Brain microvascular endothelial cell (primary cell): ENCODE measurements around the gene ANXA8L1.
"Not testable (repeated sequence)": the region's sequence is repeated elsewhere in the genome, so short reads cannot be mapped to it uniquely, and the experiment has no call there.

Source experiments
- DNase-seq: peaks from one replicate; pipeline ENCODE4 v3.0.0-alpha.2; 2020
- H3K27ac ChIP-seq: fragments of 250-450 bp; sonication (Bioruptor Pico); 2 replicates; pipeline ENCODE4 v1.5.1; 2020; ENCODE audit warnings: mild to moderate bottlenecking, moderate library complexity
- H3K27me3 ChIP-seq: fragments of 250-450 bp; sonication (Bioruptor Pico); replicated peaks from 2 replicates; pipeline ENCODE4 v1.5.1; 2020; ENCODE audit warnings: mild to moderate bottlenecking
- H3K36me3 ChIP-seq: fragments of 250-450 bp; sonication (Bioruptor Pico); replicated peaks from 2 replicates; pipeline ENCODE4 v1.5.1; 2020; ENCODE audit warnings: mild to moderate bottlenecking
- H3K4me3 ChIP-seq: 2 replicates; pipeline ENCODE4 v1.5.1; 2011; ENCODE audit warnings: low read depth, mild to moderate bottlenecking, control low read depth, low read length, moderate library complexity
- in situ Hi-C: cut with HindIII; loops from 2 replicates; pipeline ENCODE4 v1.10.0; 2017; ENCODE audit warnings: low sequenced_read_pairs, low pct_ligation_motif_present

The ANXA8L1 gene

DNA sequence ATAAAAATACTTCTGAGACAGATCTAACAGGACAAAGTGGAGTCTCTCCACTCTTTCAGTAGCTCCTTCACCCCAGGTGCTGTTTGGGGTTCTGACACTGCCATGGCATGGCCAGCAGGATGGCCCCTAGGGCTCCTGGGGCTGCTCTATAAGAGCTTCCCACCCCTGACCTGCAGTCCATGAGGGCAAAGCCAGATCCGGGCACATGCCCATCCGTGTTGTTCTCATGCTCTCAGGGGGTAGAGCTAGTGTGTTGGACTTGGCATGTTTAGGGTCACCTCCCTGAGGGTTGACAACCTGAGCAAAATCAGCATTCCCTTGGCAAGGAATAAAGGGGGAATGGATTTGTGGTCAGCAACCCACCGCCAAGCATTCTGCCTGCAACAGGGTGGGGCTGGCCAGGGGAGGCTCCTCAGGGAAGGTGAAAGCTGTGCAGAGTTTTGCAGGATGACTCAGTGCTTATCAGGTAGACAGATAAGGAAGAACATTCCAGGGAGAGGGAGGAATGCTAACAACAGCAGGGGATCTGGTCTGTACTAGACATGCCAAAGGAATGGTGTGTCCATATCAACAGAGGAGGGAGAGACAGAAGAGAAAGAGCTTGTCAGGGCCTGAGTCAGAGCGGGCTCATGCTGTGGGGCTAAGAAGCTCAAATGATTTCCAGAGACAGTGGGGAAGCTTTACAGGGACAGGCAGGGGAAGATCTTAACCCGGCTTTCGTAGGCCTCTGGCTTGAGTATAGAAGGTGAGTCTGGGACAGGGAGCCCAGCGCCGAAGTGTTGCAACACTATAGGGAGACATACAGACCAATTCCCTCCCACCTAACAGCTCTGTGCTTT lies 21.1 kb downstream of the ANXA8L1 start:
- H3K4me3 ChIP-seq, H3K27me3 ChIP-seq, in situ Hi-C loops, H3K36me3 ChIP-seq: not testable (repeated sequence)
- peak overlapping the region; percentile 55 for H3K27ac ChIP-seq
- peak; percentile 74 for DNase-seq

DNA sequence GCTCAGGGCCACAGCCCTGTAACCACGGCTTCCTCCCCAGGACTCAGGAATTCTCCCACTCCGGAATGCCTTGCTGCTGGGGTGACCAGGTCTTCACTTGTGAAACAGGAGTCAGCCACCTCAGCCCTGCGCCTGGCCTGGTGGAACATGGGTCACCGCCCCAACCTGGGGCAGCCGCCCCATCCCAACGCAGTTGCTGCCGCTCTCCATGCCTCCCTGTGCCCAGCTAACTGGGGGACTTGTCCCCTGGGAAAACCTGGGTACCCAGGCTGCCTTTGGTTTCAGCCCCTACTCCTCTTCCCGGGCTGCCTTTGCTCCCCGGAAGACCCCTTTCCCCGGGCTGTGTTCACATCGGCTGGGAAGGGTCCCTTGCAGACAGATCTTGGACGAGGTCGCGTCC lies 22.2 kb downstream of the ANXA8L1 start:
- peak overlapping the region; percentile 67 for H3K27ac ChIP-seq
- DNase-seq, H3K27me3 ChIP-seq, H3K4me3 ChIP-seq, in situ Hi-C loops, H3K36me3 ChIP-seq: not testable (repeated sequence)

DNA sequence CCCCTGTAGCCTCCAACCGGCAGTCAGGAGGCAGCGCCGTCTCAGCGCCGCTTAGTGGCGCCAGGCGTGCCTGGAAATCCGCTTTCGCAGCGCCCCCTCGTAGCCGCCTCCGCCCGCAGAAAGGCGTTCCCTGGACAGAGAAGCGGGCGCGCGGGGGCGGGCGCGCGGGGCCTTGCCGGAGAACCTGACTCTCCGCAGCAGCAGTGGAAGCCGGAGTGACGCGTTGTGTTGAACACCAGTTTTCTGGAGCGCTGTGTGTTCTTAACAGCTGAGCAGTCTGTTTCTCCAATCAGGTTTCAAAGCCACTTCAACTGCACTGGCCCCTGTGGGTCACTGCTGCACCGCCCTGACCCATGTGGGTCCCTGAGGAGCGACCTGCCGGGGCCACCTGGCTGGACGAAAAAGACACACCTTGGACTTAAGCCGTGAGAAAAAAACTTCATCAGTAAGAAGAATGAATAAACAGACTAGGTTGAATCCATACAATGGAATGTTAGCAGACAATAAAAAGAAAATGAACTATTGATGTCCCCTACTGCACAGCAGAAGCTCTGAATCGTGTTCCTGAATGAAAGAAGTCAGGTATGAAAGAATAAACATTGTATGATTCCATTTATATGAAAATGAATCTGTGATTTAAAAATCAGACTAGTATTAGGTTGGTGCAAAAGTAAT lies 22.8 kb downstream of the ANXA8L1 start:
- Histone ChIP-seq H3K4me3 (peak overlapping the region; percentile 42), H3K27ac (peak overlapping the region; percentile 75)
- peak; percentile 64 for DNase-seq
- H3K36me3 ChIP-seq, in situ Hi-C loops, H3K27me3 ChIP-seq: not testable (repeated sequence)

DNA sequence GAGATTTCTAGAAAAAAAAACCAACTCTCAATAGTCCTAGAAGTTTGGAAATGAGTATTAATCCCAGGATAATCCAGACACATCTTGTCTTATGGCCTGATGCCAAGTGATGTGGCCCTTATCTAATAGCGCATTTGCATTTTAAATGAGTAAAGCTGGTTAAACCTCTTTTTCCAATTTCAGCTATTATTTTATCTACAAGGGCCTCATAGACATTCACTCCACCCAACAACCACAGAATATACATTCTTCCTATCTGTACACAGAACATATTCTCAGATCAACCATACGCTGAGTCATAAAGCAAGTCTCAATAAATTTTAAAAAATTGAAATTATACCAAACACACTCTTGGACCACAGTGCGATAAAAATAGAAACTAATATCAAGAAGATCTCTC lies 34.0 kb downstream of the ANXA8L1 start:
- H3K36me3 ChIP-seq, in situ Hi-C loops, H3K4me3 ChIP-seq, DNase-seq, H3K27ac ChIP-seq, H3K27me3 ChIP-seq: not testable (repeated sequence)

DNA sequence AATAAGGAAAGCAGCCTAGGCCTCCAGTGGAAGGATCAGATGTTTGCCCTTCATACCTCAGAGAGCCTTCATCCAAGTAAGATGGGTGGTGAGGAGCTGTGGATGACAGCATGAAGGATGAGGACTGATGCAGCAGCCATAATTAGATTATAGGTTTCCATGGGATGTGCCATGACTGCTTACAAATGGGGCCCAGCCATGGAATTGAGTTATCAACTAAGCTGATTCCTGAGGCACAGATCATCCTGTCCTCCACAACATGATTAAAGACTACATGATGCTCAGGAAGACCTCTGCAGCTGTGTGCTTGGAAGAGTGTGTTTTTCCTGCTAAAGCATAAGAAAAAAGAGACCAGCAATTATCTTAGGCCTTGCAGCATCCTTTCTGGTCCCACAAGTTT lies 35.5 kb downstream of the ANXA8L1 start:
- H3K36me3 ChIP-seq, H3K4me3 ChIP-seq, H3K27me3 ChIP-seq, H3K27ac ChIP-seq, DNase-seq, in situ Hi-C loops: not testable (repeated sequence)

DNA sequence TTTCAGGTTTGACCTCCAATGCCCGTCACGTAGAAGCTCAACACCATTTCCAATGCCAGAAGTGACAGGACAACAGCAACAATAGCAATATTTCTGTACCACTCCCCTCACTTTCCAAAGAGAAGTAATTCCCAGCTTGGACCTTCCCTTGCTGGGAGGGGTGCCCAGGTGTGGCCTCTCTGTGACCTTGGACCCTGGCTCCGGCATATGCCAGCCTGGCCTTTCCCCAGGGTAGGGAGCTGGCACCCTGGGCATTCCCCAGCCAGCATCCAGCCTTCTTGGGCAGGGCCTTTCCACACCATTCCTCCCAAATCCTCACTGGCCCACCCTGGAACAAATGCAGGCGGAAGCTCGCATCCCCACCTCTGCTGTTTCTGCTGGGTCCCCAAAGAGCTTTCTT lies 37.1 kb downstream of the ANXA8L1 start:
- H3K27me3 ChIP-seq, in situ Hi-C loops, H3K36me3 ChIP-seq, DNase-seq, H3K27ac ChIP-seq, H3K4me3 ChIP-seq: not testable (repeated sequence)

DNA sequence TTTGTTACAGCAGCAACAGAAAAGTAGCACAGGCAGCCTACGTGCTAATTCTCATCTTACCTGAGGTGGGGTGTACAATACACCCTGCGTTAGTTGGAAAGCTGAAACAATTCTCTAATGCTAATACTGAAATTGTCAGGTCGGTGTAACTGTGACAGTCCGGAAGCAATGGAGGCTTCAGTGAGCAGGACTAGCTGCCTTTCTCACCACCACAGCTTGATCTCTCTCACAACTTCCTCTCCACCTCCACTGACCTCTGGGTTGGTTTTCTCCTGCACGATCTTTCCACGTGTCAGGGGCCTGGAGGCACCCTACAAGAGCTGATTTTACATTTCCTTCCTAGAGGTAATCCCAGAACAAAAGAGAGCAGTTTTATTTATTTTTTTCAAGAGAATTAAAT lies 39.7 kb downstream of the ANXA8L1 start:
- H3K4me3 ChIP-seq, in situ Hi-C loops, H3K27me3 ChIP-seq, DNase-seq, H3K36me3 ChIP-seq, H3K27ac ChIP-seq: not testable (repeated sequence)

DNA sequence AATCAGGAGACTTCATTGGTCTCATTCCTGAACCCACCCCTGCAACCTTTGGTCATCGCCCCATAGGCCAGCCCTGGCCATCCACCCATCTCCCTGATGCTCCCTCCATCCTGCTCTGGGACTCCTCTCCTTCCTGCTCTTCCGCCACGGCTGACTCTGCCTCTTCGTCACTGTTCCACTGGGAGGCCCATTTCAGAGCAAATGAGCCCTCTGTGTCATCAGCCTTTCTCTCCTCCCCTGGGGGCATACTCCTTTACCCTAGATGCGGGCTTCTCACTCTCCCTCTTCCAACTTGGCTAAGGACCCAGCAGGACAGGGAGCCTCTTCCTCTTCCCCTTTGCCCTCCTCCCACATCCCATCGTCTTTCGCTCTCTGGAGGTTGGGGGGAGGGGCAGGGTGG lies 42.7 kb downstream of the ANXA8L1 start:
- H3K4me3 ChIP-seq, H3K27ac ChIP-seq, H3K36me3 ChIP-seq, DNase-seq, H3K27me3 ChIP-seq, in situ Hi-C loops: not testable (repeated sequence)

DNA sequence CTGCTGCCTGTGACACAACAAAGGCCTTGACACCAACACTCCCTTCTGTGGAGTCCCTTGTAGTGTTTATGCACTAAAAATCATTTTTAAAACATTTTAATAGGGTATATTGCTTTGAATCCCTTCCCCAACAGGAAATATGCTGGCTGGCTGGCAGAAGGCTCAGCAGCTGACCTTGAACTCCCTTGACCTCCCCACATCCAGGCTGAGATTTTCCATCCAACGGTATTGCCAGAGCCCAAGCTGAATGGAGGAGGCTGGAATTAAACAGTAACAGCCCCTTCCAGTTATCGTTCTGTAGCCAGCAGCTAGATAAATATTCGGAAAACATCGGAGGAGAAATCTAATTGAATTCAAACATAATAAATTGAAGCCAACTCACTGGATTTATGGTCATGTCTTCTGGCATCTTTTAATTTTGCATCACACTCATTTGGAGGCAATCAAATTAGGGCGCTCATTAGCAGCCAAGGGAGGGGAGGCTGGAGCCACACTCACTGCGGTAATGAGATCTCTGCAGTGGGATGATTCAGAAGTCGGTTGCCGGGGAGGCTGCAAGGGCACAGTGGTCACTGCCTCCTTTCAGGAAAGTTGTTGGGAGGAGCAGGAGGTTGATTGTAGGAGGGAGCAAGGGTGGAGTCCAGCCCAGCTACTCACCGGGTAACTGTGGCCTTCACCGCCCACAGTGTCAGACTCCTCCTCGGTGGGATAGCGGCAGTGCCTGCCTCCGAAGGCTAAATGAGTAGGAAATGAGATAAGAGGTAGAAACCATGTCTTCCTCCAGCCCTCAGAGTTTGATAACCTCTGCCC lies 44.2 kb downstream of the ANXA8L1 start:
- H3K36me3 ChIP-seq, H3K4me3 ChIP-seq, H3K27ac ChIP-seq, in situ Hi-C loops, H3K27me3 ChIP-seq, DNase-seq: not testable (repeated sequence)

DNA sequence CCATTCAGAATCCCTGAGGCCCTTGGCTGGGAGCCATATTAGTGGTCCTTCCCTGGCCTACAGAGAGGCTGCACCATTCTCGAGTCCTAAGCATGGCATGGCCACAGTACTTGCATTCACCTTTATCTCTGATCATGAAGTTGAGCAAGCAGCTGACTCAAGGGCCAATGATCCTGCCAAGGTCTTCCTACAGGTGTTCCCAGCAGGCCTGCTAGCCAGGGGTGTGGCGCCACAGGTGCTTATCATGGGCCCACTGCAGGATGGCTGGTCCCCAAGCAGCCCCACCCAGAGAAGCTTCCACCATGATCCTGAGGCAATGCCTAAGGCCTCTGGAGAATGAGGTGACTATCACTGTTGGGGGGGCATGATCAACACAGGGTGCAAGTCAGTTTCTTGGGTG lies 48.0 kb downstream of the ANXA8L1 start:
- DNase-seq, H3K36me3 ChIP-seq, H3K27ac ChIP-seq, H3K4me3 ChIP-seq, in situ Hi-C loops, H3K27me3 ChIP-seq: not testable (repeated sequence)

DNA sequence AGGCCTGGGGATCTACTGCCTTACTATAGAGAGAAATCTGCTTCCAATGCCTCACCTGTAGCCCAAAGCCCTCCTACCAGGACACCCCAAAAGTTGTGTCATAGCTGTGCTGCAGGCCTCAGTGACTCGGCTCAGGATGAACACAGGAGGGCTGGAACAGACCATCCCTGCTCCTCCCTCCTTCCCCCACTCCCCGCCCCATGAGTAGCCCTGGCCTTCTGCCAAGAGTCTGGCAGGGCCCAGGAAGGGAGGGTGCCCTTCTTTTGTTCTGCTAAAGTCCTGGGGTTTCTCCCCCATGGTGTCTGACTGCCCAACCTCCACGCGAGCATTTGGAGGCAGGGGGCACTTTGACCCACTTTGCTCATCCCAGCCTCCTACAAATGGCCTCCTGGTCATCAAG lies 65.4 kb downstream of the ANXA8L1 start:
- DNase-seq, H3K27ac ChIP-seq, H3K36me3 ChIP-seq, H3K27me3 ChIP-seq, in situ Hi-C loops, H3K4me3 ChIP-seq: not testable (repeated sequence)
